HG03066 (cell line): ENCODE measurements around the gene SLC27A6.
"Not testable (repeated sequence)": the region's sequence is repeated elsewhere in the genome, so short reads cannot be mapped to it uniquely, and the experiment has no call there.

Source experiments
- ATAC-seq: cut with Tn5 transposase; IDR thresholded peaks from one replicate; pipeline ENCODE4 v1.9.1; 2021; ENCODE audit warnings: low read depth; ENCODE audit not compliant: unreplicated experiment

SLC27A6 gene, protein sequence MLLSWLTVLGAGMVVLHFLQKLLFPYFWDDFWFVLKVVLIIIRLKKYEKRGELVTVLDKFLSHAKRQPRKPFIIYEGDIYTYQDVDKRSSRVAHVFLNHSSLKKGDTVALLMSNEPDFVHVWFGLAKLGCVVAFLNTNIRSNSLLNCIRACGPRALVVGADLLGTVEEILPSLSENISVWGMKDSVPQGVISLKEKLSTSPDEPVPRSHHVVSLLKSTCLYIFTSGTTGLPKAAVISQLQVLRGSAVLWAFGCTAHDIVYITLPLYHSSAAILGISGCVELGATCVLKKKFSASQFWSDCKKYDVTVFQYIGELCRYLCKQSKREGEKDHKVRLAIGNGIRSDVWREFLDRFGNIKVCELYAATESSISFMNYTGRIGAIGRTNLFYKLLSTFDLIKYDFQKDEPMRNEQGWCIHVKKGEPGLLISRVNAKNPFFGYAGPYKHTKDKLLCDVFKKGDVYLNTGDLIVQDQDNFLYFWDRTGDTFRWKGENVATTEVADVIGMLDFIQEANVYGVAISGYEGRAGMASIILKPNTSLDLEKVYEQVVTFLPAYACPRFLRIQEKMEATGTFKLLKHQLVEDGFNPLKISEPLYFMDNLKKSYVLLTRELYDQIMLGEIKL

DNA sequence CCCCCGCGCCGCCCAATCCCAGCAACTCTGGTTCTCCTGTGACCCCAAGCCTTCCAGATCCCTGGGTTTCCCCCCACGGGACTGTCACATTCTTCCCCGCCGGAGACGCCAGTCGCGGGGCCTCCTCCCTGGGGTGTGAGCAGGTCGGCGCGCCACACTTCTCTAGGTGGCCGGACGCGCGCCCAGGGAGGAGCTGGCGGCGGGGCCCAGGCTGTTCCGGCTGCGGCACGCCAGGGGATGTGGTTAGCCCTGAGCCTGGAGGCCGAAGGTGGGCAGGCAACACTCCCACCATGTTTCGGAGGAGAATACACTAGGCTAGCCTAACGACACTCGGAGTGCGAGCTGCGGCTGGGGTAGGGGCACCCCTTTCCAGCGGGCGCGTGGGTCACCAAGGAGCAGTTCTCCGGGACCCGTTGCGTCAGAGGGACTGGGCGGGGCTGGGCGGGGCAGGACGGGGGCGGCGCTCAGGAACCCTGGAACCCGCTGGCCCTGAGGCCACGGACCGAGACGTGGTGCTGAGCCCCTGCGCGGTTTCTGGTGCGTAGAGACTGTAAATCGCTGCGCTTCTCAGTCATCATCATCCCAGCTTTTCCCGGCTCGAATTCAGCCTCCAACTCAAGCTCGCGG is at the start of gene SLC27A6:
TSS of gene SLC27A6 (plus strand) at position 478 of the 627 bp plus-strand sequence. CDS start 650 bp downstream, outside the sequence.
- ATAC-seq: no peak

DNA sequence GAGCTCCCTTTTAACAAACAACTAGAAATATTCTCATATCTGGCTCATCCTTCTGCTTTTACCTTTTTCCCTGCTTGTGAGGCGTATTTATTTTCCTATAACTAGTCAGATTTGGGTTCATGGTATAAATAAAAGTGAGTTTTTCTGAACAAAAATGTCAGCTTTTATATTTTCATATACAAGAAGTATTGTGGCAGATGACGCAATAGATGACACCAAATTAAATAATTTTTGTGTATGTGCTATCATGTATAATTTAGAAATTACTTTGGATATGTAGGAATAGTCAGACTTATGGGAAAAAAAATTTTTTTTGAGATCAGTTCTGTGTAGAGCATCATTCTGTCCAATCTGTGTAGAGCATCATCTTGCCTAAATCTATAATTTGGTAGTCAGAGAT is 45.7 kb upstream of the SLC27A6 start:
- no peak for ATAC-seq

DNA sequence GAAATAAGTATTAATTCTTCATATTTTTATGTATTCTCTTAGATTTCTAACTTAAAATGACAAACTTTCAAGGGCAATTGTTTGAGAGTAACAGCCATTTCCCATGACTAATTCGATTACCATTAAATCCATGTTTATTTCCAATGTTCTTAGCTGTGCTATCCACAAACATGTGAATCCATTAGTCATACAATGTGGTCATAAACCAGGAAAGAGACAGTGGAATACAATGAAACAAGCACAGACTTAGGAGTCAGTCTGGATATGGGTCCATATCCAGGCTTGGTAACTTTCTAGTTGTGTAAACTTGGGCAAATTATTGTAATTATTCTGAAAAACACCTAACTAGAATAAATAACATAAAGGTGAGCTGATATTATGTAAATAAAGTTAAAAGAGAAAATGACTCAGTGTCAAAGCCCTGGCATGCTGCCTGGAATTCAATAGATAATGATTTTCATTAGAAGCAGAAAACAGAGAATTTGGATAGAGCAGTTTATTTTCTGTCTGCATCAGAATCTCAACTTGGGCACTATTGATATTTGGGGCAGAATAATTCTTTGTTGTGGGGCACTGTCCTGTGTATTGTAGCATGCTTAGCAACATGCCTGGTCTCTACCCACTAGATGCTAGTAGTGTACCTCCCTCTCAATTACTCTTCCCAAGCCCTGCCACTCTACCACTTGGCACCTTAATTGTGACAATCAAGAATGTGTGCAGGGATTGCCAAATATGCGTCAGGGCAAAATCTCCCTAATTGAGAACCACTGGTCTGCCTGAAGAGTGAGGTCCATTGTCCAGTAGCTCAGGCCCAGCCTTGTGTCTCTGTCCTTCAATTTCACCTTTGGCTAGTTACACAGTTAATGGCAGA is 44.7 kb upstream of the SLC27A6 start:
- no peak for ATAC-seq

DNA sequence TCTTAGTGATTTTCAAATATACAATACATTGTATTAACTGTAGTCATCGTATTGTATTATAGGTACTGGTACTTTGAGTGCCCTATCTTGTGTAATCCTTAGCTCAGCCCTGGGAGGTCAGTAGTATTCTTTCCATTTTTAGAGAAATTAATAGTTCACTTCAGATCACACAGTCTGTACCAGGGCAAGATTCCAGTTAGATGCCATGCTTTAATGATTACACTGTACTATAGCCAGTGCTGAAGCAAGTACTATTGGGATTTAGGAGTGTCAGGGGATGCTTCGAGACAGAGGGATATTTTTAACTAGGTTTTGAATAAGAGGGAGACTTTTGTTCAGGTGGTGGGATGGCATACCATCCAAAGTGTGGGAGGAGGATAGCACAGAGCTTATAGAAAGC is 41.0 kb upstream of the SLC27A6 start:
- no peak for ATAC-seq

DNA sequence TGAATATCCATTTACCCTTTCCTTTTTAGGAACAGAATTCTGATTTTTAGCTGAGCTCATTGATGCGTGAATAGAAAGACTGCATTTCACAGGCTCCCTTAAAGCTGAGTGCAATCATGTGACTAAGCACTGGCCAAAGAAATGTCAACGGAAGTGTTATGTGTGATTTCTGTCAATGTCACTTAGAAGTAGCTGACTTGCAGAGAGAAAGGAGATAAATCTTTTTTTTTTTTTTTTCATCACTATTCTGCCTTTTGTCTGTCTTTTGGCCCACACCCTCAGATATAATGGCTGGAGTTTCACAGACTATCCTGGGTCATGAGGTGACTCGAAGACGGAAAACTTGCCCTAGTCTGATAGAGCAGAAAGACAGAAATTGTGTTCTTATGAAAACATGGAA is 39.3 kb upstream of the SLC27A6 start:
- no peak for ATAC-seq

DNA sequence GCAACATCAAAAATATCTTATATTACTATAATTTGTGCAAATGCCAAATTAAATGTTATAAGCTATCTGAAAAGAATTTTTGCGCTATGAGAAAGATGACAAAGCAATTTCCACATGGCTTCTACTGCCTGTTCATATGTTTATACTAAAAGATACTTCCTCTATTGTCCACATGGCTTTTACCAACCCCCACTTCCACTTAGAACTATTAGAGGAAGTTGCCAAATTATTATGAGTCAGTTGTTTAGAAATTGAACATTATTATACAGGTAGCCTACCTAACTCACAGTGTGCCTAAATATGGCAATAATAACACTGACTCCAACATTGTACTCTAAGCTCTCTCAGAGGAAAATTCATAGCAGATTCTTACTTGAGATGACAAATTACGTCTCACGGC is 37.6 kb upstream of the SLC27A6 start:
- ATAC-seq: no peak

DNA sequence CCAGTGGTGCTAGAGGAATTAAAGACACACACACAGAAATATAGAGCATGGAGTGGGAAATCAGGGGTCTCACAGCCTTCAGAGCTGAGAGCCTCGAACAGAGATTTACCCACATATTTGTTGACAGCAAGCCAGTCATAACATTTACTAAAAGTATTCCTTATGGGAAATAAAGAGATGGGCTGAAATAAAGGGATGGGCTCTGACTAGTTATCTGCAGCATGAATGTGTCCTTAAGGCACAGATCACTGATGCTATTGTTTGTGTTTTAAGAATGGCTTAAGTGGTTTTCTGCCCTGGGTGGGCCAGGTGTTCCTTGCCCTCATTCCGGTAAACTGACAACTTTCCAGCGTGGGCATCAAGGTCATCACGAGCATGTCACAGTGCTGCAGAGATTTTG is 33.1 kb upstream of the SLC27A6 start:
- not testable (repeated sequence) for ATAC-seq

DNA sequence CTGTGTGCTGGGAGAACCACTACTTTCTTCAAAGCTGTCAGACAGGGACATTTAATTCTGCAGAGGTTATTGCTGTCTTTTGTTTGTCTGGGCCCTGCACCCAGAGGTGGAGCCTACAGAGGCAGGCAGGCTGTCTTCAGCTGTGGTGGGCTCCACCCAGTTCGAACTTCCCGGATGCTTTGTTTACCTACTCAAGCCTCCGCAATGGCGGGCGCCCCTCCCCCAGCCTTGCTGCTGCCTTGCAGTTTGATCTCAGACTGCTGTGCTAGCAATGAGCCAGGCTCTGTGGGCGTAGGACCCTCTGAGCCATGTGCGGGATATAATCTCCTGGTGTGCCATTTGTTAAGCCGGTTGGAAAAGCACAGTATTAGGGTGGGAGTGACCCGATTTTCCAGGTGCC is 22.2 kb upstream of the SLC27A6 start:
- not testable (repeated sequence) for ATAC-seq

DNA sequence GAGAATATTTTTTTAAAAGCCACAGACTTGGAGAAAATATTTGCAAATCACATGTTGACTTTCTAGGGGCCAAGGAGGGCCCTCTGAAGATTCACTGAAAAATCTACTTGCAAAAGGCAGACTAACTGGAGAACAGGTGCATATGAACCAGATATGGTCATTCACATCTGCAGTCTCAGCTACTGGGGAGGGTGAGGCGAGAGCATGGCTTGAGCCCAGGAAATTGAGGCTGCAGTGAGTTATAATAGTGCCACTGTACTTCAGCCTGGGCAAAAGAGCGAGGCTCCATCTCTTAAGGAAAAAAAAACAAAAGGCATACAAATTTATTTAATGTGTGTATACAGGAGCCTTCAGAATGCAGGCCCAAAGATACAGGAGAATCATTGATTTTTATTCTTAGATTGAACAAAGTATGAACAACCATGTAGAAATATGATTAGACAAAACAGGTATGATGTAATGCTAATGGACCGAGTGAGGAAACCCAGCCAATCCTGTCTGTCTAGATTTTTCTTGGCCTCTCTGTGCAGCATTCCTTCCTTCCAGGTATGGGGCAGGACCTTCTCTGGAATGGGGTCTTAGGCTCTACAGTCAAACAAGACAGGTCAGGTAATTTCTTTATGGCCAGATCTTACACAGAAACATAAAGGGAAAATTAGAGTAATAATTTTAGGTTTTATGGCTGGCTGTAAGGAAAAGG is 15.3 kb upstream of the SLC27A6 start:
- no peak for ATAC-seq

DNA sequence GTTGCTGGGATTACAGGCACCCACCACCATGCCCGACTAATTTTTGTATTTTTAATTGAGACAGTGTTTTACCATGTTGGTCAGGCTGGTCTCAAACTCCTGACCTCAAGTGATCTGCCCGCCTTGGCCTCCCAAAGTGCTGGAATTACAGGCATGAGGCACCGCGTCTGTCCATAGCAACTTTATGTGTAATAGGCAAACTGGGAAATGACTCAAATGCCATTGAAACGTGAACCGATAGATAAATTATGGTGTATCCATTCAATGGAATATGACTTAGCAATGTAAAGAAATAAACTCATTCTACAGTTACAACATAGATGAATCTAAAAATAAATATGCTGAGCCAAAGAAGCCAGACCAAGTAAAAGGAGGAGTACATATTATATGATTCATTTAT is 14.0 kb upstream of the SLC27A6 start:
- ATAC-seq: not testable (repeated sequence)

DNA sequence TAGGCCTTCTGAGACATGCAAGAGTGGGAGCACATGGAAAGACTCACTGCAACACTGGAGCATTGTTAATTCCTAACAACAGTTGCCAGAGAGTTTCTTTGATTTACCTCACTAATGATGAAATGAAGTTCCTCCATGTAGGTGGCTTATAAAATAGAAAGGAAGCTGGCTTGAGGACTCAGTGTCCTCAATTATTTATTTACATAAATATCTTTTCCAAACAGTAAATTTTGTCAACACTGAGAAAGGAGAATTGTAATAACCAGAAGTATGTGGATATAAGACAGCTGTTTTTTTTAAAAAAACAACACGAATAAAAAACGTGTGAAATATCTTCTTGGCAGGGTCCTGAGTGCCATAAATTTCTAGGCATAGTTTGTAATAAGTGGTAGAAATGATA is 9.1 kb upstream of the SLC27A6 start:
- no peak for ATAC-seq

DNA sequence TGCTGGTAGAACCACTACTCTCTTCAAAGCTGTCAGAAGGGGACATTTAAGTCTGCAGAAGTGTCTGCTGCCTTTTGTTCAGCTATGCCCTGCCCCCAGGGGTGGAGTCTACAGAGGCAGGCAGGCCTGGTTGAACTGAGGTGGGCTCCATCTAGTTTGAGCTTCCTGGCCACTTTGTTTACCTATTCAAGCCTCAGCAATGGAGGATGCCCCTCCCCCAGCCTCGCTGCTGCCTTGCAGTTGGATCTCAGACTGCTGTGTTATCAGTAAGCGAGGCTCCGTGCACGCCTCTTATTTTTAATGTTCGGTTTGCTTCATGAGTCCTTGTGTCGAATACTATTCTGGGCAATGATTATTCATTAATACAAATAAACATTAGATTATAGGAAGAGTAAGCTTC is 3.1 kb upstream of the SLC27A6 start:
- ATAC-seq: no peak

DNA sequence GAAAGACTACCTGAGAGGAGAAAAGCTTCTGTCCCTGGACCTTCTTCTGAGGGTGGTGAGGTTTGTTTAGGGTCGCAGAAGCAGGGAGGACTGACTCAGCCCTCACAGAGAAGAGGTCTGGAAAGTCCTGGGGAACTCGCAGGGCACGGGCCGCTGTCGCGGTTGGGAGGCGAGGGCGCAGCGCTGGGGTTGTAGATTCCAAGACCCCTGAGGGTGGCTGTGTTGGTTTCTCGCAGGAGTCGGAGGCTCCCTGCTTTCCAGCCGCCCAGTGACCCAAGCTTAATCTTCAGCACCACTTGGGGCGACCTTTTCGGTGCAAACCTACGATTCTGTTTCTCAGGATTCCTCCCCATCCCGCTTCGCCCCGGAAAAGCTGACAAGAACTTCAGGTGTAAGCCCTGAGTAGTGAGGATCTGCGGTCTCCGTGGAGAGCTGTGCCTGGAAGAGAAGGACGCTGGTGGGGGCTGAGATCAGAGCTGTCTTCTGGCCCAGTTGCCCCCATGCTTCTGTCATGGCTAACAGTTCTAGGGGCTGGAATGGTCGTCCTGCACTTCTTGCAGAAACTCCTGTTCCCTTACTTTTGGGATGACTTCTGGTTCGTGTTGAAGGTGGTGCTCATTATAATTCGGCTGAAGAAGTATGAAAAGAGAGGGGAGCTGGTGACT is 482 bp downstream of the SLC27A6 start:
- ATAC-seq: no peak

DNA sequence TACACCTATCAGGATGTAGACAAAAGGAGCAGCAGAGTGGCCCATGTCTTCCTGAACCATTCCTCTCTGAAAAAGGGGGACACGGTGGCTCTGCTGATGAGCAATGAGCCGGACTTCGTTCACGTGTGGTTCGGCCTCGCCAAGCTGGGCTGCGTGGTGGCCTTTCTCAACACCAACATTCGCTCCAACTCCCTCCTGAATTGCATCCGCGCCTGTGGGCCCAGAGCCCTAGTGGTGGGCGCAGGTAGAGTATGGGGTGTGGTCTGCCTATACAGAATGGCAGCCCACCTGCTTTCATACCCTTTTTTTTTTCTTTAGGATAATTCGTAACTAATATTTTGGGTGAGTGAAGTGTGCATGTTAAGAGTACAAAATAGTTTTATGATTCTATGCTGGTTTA is 1.1 kb downstream of the SLC27A6 start:
- ATAC-seq: no peak

DNA sequence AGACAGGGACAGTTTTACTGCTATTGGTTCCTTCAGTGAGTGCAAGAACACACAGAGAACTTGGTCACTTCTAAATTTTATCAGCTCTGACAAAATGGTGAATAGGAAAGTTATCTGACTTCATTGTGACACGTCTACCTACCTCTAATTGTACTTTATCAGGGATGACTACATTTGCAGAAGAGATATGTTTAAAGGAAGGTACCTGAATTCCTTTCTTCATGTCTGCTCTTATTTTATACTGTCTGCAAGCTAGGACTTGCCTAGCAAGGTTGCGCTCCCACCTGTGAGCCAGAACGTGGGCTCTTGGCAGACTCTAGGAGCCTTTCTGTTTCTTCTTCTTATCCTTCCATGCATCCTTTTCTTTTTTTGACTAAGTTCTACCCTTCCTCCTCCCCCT is 1.6 kb downstream of the SLC27A6 start:
- ATAC-seq: no peak

DNA sequence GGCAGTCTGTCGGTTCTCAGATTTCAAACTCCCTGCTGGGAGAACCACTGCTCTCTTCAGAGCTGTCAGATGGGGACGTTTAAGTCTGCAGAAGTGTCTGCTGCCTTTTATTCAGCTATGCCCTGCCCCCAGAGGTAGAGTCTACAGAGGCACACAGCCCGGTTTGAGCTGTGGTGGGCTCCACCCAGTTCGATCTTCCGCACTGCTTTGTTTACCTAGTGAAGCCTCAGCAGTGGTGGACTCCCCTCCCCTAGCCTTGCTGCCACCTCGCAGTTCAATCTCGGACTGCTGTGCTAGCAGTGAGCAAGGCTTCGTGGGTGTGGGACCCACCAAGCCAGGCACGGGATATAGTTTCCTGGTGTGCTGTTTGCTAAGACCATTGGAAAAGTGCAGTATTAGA is 8.0 kb downstream of the SLC27A6 start:
- no peak for ATAC-seq

DNA sequence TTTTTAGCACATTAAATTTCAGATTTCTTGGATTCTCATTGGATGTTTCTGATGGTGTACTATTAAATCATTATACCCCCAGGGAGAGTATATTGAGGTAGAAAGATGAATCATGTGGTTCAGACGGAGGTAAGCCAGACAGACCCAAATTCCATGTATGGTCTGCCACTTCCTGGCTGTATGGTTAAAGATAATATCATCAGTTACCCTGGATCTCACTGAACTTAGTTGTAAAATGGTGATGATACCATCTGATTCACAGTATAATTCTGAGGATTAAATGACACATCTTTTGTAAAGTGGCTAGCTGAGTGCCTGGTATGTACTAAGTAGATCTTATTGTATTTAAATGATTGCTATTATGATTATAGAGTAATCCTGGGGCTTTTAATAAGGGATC is 9.3 kb downstream of the SLC27A6 start:
- ATAC-seq: no peak

DNA sequence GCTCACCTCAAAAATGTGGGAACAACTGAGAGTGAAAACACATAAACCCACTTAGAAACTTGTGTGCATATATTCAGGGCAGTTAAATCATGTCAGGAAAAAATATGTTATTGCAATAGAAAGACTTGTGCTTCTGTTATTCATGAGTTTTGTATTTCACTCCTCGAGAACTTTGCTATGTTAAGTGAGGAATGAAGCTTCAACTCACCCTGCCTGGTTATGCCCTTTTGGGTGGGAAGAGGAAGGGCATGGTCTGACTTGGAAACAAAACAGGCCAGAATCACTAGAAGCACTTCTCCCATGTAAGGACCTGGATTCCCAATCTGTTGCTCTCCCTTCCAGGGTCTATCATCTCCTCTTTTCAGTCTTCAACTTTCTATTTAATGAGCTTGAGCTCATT is 14.5 kb downstream of the SLC27A6 start:
- no peak for ATAC-seq

DNA sequence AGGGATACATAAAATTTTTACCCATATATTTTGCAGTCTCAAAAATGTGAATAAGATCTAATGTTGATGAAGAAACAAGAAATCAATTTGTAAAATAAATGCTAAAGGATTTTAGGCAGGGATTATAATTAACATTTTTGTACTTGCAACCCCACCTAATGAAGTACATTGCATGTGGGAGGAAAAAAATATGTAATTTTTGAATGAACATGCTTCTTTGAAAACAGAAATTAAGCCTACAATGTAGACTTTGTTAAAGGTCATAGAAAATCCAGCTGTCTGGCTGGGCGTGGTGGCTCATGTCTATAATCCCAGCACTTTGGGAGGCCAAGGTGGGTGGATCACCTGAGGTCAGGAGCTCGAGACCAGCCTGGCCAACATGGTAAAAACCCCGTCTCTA is 15.6 kb downstream of the SLC27A6 start:
- ATAC-seq: no peak

DNA sequence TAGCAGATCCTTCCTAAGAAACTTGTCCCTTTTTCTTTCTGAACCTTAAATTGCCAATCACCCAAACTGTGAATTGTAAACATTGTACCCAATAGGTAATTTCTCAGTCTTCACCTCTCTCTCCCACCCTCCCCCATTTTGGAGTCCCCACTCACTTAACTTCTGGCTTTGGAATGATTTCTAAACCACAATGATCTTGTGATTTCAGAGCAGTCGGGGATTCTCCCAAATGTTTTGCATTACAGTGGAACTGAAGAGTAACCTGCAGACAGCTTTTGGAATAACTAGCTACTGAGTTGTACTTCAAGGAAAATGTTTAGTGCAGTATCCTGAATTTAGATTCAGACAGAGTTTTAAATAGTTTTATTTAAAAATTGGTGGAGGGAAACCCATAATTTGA is 19.2 kb downstream of the SLC27A6 start:
- ATAC-seq: no peak
